OCI-LY1 (cell line): ENCODE results near the gene KCNN3.

Experiments
- EZH2 ChIP-seq: fragments of 200-600 bp; sonication (generic), shearing (Covaris generic); IDR thresholded peaks from 2 replicates; pipeline ENCODE4 v1.8.0; 2017; ENCODE audit warnings: borderline replicate concordance, mixed run types, mild to moderate bottlenecking, antibody characterized with exemption, low read length, moderate library complexity, mixed read lengths
- TF ChIP-seq, protein P1 (sequence below): fragments of 200-600 bp; sonication (generic), shearing (Covaris generic); IDR thresholded peaks from 2 replicates; pipeline ENCODE4 v1.5.1; 2017; ENCODE audit warnings: mild to moderate bottlenecking, antibody characterized with exemption, low read length, moderate library complexity, mixed read lengths

DNA sequence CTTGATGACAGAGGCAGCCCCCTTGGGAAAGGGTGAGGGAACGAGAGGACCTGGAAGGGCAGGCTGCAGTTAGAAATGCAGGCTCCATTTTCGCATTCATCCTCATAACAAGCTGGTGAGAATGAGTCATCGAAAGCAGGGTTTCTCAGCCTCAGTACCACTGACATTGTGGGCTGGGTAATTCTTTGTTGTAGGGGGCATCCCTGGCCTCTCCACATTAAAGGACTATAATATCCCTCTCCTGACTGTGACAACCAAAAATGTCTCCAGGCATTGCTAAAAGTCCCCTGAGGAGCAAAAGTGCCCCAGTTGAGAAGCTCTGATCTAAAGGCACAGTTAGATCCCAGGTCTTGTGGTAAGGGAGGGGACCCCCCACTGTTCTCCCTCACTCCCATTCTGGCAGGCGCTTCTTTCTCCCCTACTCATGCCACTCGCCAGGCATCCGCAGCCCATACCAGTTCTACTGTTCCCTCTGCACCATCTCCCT, 20.4 kb downstream of the KCNN3 start:
- TF ChIP-seq, protein P1, sequence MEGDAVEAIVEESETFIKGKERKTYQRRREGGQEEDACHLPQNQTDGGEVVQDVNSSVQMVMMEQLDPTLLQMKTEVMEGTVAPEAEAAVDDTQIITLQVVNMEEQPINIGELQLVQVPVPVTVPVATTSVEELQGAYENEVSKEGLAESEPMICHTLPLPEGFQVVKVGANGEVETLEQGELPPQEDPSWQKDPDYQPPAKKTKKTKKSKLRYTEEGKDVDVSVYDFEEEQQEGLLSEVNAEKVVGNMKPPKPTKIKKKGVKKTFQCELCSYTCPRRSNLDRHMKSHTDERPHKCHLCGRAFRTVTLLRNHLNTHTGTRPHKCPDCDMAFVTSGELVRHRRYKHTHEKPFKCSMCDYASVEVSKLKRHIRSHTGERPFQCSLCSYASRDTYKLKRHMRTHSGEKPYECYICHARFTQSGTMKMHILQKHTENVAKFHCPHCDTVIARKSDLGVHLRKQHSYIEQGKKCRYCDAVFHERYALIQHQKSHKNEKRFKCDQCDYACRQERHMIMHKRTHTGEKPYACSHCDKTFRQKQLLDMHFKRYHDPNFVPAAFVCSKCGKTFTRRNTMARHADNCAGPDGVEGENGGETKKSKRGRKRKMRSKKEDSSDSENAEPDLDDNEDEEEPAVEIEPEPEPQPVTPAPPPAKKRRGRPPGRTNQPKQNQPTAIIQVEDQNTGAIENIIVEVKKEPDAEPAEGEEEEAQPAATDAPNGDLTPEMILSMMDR = no peak
- TF ChIP-seq EZH2 = no peak
